Mesenchymal stem cell (in vitro differentiated cells and primary cell): ENCODE measurements around the gene PTGDR2.

ENCODE experiments used
- DNase-seq: peaks from one replicate; pipeline ENCODE4 v3.0.0-alpha.2; 2013
- H2AFZ ChIP-seq: one replicate; pipeline ENCODE4 v1.6.1; 2013; ENCODE audit warnings: low read depth, mild to moderate bottlenecking, control low read depth, inconsistent platforms, low read length, moderate library complexity
- H2AK5ac ChIP-seq: 2 replicates; pipeline ENCODE4 v1.6.1; 2013; ENCODE audit warnings: low read length, moderate library complexity, mild to moderate bottlenecking, inconsistent platforms; ENCODE audit not compliant: severe bottlenecking
- H2BK120ac ChIP-seq: one replicate; pipeline ENCODE4 v1.6.1; 2013; ENCODE audit warnings: low read depth, mild to moderate bottlenecking, inconsistent platforms, low read length, moderate library complexity
- H2BK12ac ChIP-seq, 2 experiments: one replicate each; pipeline ENCODE4 v1.6.1; 2013; ENCODE audit warnings: inconsistent platforms in 2 of 2, low read length in 2 of 2, mild to moderate bottlenecking in 2 of 2, moderate library complexity in 2 of 2, control low read depth in 1 of 2
- H2BK15ac ChIP-seq: one replicate; pipeline ENCODE4 v1.6.1; 2013; ENCODE audit warnings: mild to moderate bottlenecking, low read depth, inconsistent platforms; ENCODE audit not compliant: poor library complexity, severe bottlenecking
- H2BK5ac ChIP-seq: 2 replicates; pipeline ENCODE4 v1.6.1; 2013; ENCODE audit warnings: low read depth, mild to moderate bottlenecking, low read length, control low read depth, inconsistent platforms; ENCODE audit not compliant: poor library complexity, severe bottlenecking
- H3K14ac ChIP-seq, 2 experiments: one replicate each; pipeline ENCODE4 v1.6.1; 2013; ENCODE audit warnings: inconsistent platforms in 2 of 2, low read length in 2 of 2, control low read depth in 1 of 2, mild to moderate bottlenecking in 1 of 2, moderate library complexity in 1 of 2
- H3K18ac ChIP-seq, 2 experiments: one replicate each; pipeline ENCODE4 v1.6.1; 2013; ENCODE audit warnings: inconsistent platforms in 2 of 2, low read length in 2 of 2, control low read depth in 1 of 2, low read depth in 1 of 2, mild to moderate bottlenecking in 1 of 2
- H3K23ac ChIP-seq, 2 experiments: one replicate each; pipeline ENCODE4 v1.6.1; 2013; ENCODE audit warnings: inconsistent platforms in 2 of 2, low read length in 2 of 2, mild to moderate bottlenecking in 2 of 2, moderate library complexity in 2 of 2, control low read depth in 1 of 2
- H3K27ac ChIP-seq: 2 replicates; pipeline ENCODE4 v1.5.1; 2013; ENCODE audit warnings: mild to moderate bottlenecking, moderate library complexity, low read length, control low read depth, inconsistent platforms; ENCODE audit not compliant: poor library complexity, severe bottlenecking
- H3K27me3 ChIP-seq, 2 experiments: 2 replicates each; pipeline versions ENCODE4 v1.6.1 to v1.7.0; 2013; ENCODE audit warnings: low read length in 2 of 2, mild to moderate bottlenecking in 2 of 2, moderate library complexity in 2 of 2, control low read depth in 1 of 2, inconsistent platforms in 1 of 2; ENCODE audit not compliant: control insufficient read depth in 1 of 2, insufficient read depth in 1 of 2
- H3K36me3 ChIP-seq, 2 experiments: 2 replicates each; pipeline versions ENCODE4 v1.6.1 to v1.7.0; 2013; ENCODE audit warnings: low read length in 2 of 2, control low read depth in 1 of 2, inconsistent platforms in 1 of 2, low read depth in 1 of 2, mild to moderate bottlenecking in 1 of 2; ENCODE audit not compliant: insufficient read depth in 2 of 2, control insufficient read depth in 1 of 2
- H3K4ac ChIP-seq, 2 experiments: one replicate each; pipeline ENCODE4 v1.6.1; 2013; ENCODE audit warnings: inconsistent platforms in 2 of 2, low read length in 2 of 2, mild to moderate bottlenecking in 2 of 2, moderate library complexity in 2 of 2, control low read depth in 1 of 2, low read depth in 1 of 2
- H3K4me1 ChIP-seq: 2 replicates; pipeline ENCODE4 v1.6.1; 2013; ENCODE audit warnings: low read depth, low read length, control low read depth; ENCODE audit not compliant: control insufficient read depth, insufficient read depth
- H3K4me2 ChIP-seq: 2 replicates; pipeline ENCODE4 v1.6.1; 2013; ENCODE audit warnings: low read length, mild to moderate bottlenecking, inconsistent platforms; ENCODE audit not compliant: poor library complexity, severe bottlenecking
- H3K4me3 ChIP-seq, 2 experiments: 2 replicates each; pipeline versions ENCODE4 v1.5.1 to v1.7.0; 2013; ENCODE audit warnings: low read length in 2 of 2, mild to moderate bottlenecking in 2 of 2, control low read depth in 1 of 2, low read depth in 1 of 2; ENCODE audit not compliant: insufficient read depth in 1 of 2
- H3K79me1 ChIP-seq: replicated peaks from 2 replicates; pipeline ENCODE4 v1.6.1; 2013; ENCODE audit warnings: mild to moderate bottlenecking, control low read depth, low read length, inconsistent platforms; ENCODE audit not compliant: poor library complexity, severe bottlenecking
- H3K9ac ChIP-seq: 2 replicates; pipeline ENCODE4 v1.7.0; 2013; ENCODE audit warnings: mild to moderate bottlenecking, low read length, moderate library complexity
- H3K9me3 ChIP-seq: 2 replicates; pipeline ENCODE4 v1.7.0; 2013; ENCODE audit warnings: mild to moderate bottlenecking, low read length; ENCODE audit not compliant: control insufficient read depth
- H4K8ac ChIP-seq: one replicate; pipeline ENCODE4 v1.6.1; 2013; ENCODE audit warnings: inconsistent platforms, mild to moderate bottlenecking, low read length, moderate library complexity
- H4K91ac ChIP-seq: one replicate; pipeline ENCODE4 v1.6.1; 2013; ENCODE audit warnings: mild to moderate bottlenecking, low read length, inconsistent platforms
- WGBS: methylation state at CpG from one replicate; pipeline ENCODE4 v1.1.7; 2013; ENCODE audit warnings: mixed read lengths; 5-methylcytosine and 5-hydroxymethylcytosine counted together

PTGDR2 gene

DNA sequence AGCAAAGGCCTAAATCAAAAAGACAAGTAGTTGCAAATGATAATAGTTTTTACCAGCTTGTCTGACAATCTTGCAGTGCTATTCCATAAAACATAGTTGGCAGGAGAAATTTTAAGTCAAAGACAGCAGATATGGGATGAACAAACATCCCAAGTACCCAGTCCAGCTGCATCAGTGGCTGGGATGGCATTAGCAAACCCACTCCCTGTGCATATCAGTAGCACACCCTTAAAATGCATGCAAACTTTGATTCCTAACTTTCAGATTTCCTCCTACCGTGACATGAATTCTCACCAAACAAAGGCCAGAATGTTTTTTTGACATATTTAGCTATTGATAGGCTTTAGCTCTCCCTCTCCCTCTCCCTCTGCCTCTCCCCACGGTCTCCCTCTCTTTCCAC lies 41.6 kb downstream of the PTGDR2 start:
- DNase-seq: no peak
- H3K27ac ChIP-seq: no peak overlapping the region
- H3K4me1 ChIP-seq: no peaks in the 10 kb centered on the region
- no peak overlapping the region for H3K4me2 ChIP-seq
- H2BK15ac ChIP-seq: no peak overlapping the region
- H3K4me3 ChIP-seq: no peak overlapping the region
- H3K9me3 ChIP-seq: peaks cover 27% of the 10 kb centered on the region
- H2BK5ac ChIP-seq: no peak overlapping the region
- no peak overlapping the region for H3K4ac ChIP-seq
- no peak overlapping the region for H2BK120ac ChIP-seq
- H3K27me3 ChIP-seq: peaks cover 15 to 33% of the 10 kb centered on the region in 2 experiments
- no peak overlapping the region for H2AK5ac ChIP-seq
- no peaks in the 10 kb centered on the region for H3K36me3 ChIP-seq
- no peak overlapping the region for H2BK12ac ChIP-seq
- H4K91ac ChIP-seq: no peak overlapping the region
- H3K18ac ChIP-seq: no peak overlapping the region
- no peaks in the 10 kb centered on the region for H3K79me1 ChIP-seq
- no peak overlapping the region for H4K8ac ChIP-seq
- no peak overlapping the region for H3K9ac ChIP-seq
- H3K23ac ChIP-seq: no peak overlapping the region
- no peak overlapping the region for H3K14ac ChIP-seq
- H2AFZ ChIP-seq: no peak overlapping the region
- WGBS: 80% methylated on average over 2 of the region's 2 CpGs

DNA sequence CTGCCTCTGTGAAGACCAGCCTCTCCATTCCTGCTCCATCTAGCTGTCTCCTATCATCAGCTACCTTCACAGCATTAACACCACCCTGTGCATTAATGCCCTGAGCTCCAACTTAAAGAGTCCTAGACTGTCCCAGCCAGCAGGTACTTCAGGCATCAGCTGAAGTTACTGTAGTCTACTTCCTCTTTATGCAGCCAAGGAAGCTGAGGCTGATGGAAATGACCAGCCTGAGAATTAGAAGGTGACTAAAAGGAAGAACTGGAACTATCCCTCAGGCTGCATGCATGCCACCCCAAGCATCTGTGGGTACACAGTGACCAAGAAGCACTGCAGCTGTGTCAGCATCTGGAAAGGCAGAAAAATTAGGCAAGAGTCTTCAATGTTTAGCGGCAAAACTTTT lies 42.4 kb downstream of the PTGDR2 start:
- Histone ChIP-seq H3K9ac (no peak overlapping the region), H2BK12ac (no peak overlapping the region), H3K9me3 (peaks cover 26% of the 10 kb centered on the region), H3K4me1 (no peaks in the 10 kb centered on the region), H3K4me2 (no peak overlapping the region), H3K27me3 (peaks cover 10 to 33% of the 10 kb centered on the region in 2 experiments), H3K4ac (no peak overlapping the region), H3K79me1 (no peaks in the 10 kb centered on the region), H2AK5ac (no peak overlapping the region), H2BK15ac (no peak overlapping the region), H4K8ac (no peak overlapping the region), H2BK120ac (no peak overlapping the region), H2BK5ac (no peak overlapping the region), H3K18ac (no peak overlapping the region), H3K27ac (no peak overlapping the region), H3K23ac (no peak overlapping the region), H3K4me3 (no peak overlapping the region), H3K36me3 (no peaks in the 10 kb centered on the region), H2AFZ (no peak overlapping the region), H4K91ac (no peak overlapping the region), H3K14ac (no peak overlapping the region)
- WGBS: 88% methylated on average over 1 of the region's 1 CpG
- no peak for DNase-seq

DNA sequence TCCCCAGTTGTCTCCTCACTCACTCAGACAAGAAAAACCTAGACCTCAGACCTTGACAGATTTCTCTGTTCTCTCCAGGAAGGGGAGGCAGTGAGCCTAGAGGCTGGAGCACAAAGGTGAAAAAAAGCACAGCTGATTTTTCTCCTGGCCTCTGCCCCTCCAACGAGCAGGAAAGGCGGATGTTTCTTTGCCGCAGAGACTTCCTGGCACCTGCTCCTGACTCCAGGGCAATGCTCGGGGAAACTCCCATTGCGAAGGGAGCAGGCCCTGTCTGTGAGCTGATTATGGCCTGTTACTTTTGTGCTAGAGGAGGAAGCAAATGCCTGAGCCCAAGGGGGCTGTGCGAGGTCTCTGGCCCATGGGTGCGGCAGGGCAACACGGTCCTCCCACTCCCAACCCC lies 45.2 kb downstream of the PTGDR2 start:
- peaks cover 13 to 41% of the 10 kb centered on the region in 2 experiments for H3K27me3 ChIP-seq
- no peak overlapping the region for H4K91ac ChIP-seq
- H3K79me1 ChIP-seq: no peaks in the 10 kb centered on the region
- no peak overlapping the region for H3K23ac ChIP-seq
- no peak overlapping the region for H2BK5ac ChIP-seq
- H2BK15ac ChIP-seq: no peak overlapping the region
- no peak overlapping the region for H3K27ac ChIP-seq
- no peak for DNase-seq
- H3K14ac ChIP-seq: no peak overlapping the region
- no peaks in the 10 kb centered on the region for H3K4me1 ChIP-seq
- no peak overlapping the region for H3K4ac ChIP-seq
- H2BK12ac ChIP-seq: no peak overlapping the region
- H2AFZ ChIP-seq: no peak overlapping the region
- 89% methylated on average over 8 of the region's 8 CpGs for WGBS
- H2BK120ac ChIP-seq: no peak overlapping the region
- no peak overlapping the region for H4K8ac ChIP-seq
- H3K9me3 ChIP-seq: peaks cover 6% of the 10 kb centered on the region
- no peaks in the 10 kb centered on the region for H3K36me3 ChIP-seq
- no peak overlapping the region for H3K4me3 ChIP-seq
- H3K18ac ChIP-seq: no peak overlapping the region
- no peak overlapping the region for H3K4me2 ChIP-seq
- no peak overlapping the region for H3K9ac ChIP-seq
- no peak overlapping the region for H2AK5ac ChIP-seq

DNA sequence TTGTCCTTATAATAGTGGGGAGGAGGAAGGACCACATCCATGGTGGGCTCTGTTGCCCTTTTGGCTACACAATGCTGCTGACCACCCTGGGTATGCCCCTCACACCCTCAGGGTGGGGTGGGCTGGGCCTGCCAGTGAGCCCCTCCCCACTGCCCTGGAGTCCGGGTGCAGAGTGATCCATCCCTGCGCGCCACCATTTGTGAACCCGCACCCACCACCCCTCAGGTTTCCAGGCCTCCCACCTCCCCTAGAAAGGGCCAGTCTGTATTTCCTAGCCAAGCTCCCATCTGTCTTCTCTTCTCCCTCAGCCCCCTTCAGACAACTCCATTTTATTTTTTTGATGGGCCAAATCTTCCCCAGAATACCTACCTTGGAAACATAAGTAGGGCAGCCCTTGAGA lies 45.6 kb downstream of the PTGDR2 start:
- Histone ChIP-seq H3K27ac (no peak overlapping the region), H3K23ac (no peak overlapping the region), H2BK15ac (no peak overlapping the region), H3K18ac (no peak overlapping the region), H2AFZ (no peak overlapping the region), H3K27me3 (peaks cover 14 to 45% of the 10 kb centered on the region in 2 experiments), H3K4ac (no peak overlapping the region), H2BK5ac (no peak overlapping the region), H3K4me3 (no peak overlapping the region), H3K36me3 (no peaks in the 10 kb centered on the region), H3K9me3 (peaks cover 6% of the 10 kb centered on the region), H2BK120ac (no peak overlapping the region), H2BK12ac (no peak overlapping the region), H4K91ac (no peak overlapping the region), H2AK5ac (no peak overlapping the region), H3K79me1 (no peaks in the 10 kb centered on the region), H3K4me1 (no peaks in the 10 kb centered on the region), H3K9ac (no peak overlapping the region), H4K8ac (no peak overlapping the region), H3K4me2 (no peak overlapping the region), H3K14ac (no peak overlapping the region)
- WGBS: 93% methylated on average over 4 of the region's 4 CpGs
- no peak for DNase-seq
